ENCODE results near the gene GDPD5.

DNA sequence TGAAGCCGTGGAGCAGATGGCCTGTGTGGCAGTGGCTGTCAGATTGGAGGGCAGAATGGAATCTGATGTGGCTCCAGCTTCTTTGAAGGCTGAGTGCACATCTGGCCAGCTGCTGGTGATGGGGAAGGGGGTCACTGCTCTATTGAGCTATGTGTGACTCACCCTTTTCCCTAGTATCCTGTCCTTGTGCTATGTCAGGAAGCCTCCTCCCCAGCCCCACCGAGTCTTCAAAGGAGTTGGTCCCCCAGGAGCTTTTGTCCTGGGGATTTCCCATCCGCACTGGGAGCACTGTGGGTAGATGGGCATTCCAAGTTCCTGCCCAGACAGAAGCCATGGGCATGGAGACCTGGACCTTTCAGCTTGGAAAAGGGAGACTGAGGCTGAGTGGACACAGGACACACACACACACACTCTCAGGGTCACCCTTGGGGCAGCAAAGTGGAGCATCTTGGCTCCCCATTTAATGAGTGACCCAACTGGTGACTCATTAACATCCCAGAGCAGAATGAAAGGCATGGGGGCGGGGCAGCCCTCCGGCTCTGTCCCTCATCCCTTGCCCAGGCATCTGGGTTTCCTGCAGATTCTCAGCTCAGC lies 39.6 kb upstream of the GDPD5 start:
- TF ChIP-seq NFIC (IDR thresholded peaks at IDR 0.05) = no peak
- TF ChIP-seq BCL6 (CRISPR knock-in tag; IDR thresholded peaks at IDR 0.05) = no peak
- TF ChIP-seq ZNF124 (CRISPR knock-in tag; IDR thresholded peaks at IDR 0.05) = no peak
- no peak for TF ChIP-seq ZNF232 (CRISPR knock-in tag; IDR thresholded peaks at IDR 0.05)
- TF ChIP-seq, protein P1, sequence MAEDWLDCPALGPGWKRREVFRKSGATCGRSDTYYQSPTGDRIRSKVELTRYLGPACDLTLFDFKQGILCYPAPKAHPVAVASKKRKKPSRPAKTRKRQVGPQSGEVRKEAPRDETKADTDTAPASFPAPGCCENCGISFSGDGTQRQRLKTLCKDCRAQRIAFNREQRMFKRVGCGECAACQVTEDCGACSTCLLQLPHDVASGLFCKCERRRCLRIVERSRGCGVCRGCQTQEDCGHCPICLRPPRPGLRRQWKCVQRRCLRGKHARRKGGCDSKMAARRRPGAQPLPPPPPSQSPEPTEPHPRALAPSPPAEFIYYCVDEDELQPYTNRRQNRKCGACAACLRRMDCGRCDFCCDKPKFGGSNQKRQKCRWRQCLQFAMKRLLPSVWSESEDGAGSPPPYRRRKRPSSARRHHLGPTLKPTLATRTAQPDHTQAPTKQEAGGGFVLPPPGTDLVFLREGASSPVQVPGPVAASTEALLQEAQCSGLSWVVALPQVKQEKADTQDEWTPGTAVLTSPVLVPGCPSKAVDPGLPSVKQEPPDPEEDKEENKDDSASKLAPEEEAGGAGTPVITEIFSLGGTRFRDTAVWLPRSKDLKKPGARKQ (CRISPR knock-in tag; IDR thresholded peaks at IDR 0.05) = no peak
- TF ChIP-seq RFX7 (CRISPR knock-in tag; IDR thresholded peaks at IDR 0.05) = no peak
- TF ChIP-seq ETV5 (CRISPR knock-in tag; IDR thresholded peaks at IDR 0.05; ENCODE audit: low read depth) = no peak
- no peak for TF ChIP-seq ARHGAP35 (IDR thresholded peaks at IDR 0.05; ENCODE audit: partially characterized antibody)
- TF ChIP-seq, protein P2, sequence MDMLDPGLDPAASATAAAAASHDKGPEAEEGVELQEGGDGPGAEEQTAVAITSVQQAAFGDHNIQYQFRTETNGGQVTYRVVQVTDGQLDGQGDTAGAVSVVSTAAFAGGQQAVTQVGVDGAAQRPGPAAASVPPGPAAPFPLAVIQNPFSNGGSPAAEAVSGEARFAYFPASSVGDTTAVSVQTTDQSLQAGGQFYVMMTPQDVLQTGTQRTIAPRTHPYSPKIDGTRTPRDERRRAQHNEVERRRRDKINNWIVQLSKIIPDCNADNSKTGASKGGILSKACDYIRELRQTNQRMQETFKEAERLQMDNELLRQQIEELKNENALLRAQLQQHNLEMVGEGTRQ (CRISPR knock-in tag; IDR thresholded peaks at IDR 0.05) = no peak
- no peak for TF ChIP-seq POLR2A (conservative IDR thresholded peaks at IDR 0.05)
- TF ChIP-seq, protein P3, sequence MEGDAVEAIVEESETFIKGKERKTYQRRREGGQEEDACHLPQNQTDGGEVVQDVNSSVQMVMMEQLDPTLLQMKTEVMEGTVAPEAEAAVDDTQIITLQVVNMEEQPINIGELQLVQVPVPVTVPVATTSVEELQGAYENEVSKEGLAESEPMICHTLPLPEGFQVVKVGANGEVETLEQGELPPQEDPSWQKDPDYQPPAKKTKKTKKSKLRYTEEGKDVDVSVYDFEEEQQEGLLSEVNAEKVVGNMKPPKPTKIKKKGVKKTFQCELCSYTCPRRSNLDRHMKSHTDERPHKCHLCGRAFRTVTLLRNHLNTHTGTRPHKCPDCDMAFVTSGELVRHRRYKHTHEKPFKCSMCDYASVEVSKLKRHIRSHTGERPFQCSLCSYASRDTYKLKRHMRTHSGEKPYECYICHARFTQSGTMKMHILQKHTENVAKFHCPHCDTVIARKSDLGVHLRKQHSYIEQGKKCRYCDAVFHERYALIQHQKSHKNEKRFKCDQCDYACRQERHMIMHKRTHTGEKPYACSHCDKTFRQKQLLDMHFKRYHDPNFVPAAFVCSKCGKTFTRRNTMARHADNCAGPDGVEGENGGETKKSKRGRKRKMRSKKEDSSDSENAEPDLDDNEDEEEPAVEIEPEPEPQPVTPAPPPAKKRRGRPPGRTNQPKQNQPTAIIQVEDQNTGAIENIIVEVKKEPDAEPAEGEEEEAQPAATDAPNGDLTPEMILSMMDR (IDR thresholded peaks at IDR 0.05 in 2 of 3, conservative IDR thresholded peaks at IDR 0.05 in 1 of 3; ENCODE audit: insufficient read depth in 2 of 3, low read depth in 1 of 3, low read length in 3 of 3) = no peak
